Esophagus muscularis mucosa (tissue), 4 donors: ENCODE data around the gene CDADC1. TPM values are rescaled to one million over a fixed set of nuclear protein-coding genes. Genes with fewer than 3 reads are reported as not detected.
A peak's percentile ranks its signal among the peaks of the same experiment; 100 is the strongest.

ENCODE experiments used
- DNase-seq: peaks from one replicate; pipeline ENCODE4 v3.0.0-alpha.2; 2017; ENCODE audit errors: extremely low spot score
- H3K27ac ChIP-seq, 4 donors: fragments of 200-600 bp; sonication (generic); replicated peaks in 1 of 4; 1 replicate in 3 of 4; 2 replicates in 1 of 4; pipeline ENCODE4 v1.5.1; 2016 to 2019; ENCODE audit warnings: mild to moderate bottlenecking in 1 of 4
- H3K27me3 ChIP-seq, 4 donors: fragments of 200-600 bp; sonication (generic); one replicate each; pipeline versions ENCODE4 v1.5.1 to v1.6.0; 2016 to 2019
- H3K36me3 ChIP-seq, 4 donors: fragments of 200-600 bp; sonication (generic); one replicate each; pipeline ENCODE4 v1.5.1; 2016 to 2019
- H3K4me1 ChIP-seq, 4 donors: fragments of 200-600 bp; sonication (generic); one replicate each; pipeline ENCODE4 v1.5.1; 2016 to 2019
- H3K4me3 ChIP-seq, 4 donors: fragments of 200-600 bp; sonication (generic); 1 replicate in 2 of 4; 2 replicates in 2 of 4; pipeline ENCODE4 v1.5.1; 2016 to 2019; ENCODE audit warnings: mild to moderate bottlenecking in 4 of 4, moderate library complexity in 1 of 4
- H3K9me3 ChIP-seq, 4 donors: fragments of 200-600 bp; sonication (generic); 1 replicate in 3 of 4; 2 replicates in 1 of 4; pipeline ENCODE4 v1.5.1; 2016 to 2019
- CTCF ChIP-seq, 3 experiments: fragments of 200-600 bp in 2 of 3; fragments of 450-650 bp in 1 of 3; sonication (generic) in 2 of 3; IDR thresholded peaks; one replicate each; pipeline ENCODE4 v1.5.1; 2017 to 2019; ENCODE audit warnings: antibody characterized with exemption in 3 of 3, mild to moderate bottlenecking in 2 of 3, moderate library complexity in 1 of 3
- EP300 ChIP-seq: sonication (generic); formaldehyde crosslinking; IDR thresholded peaks from one replicate; pipeline ENCODE4 v1.6.1; 2017; ENCODE audit warnings: antibody characterized with exemption
- POLR2A ChIP-seq: fragments of 450-650 bp; IDR thresholded peaks from one replicate; pipeline ENCODE4 v1.6.1; 2017; ENCODE audit warnings: antibody characterized with exemption, moderate library complexity, mild to moderate bottlenecking, low read depth
- POLR2AphosphoS5 ChIP-seq, 2 donors: sonication (generic); formaldehyde crosslinking; IDR thresholded peaks; one replicate each; pipeline ENCODE4 v1.6.1; 2017; ENCODE audit warnings: antibody characterized with exemption in 2 of 2
- WGBS: methylation state at CpG from one replicate; pipeline ENCODE4 v1.1.5; 2018; 5-methylcytosine and 5-hydroxymethylcytosine counted together
- intact Hi-C: fragments of 100-400 bp; cut with DNase I; formaldehyde crosslinking; loops from one replicate; pipeline ENCODE4 v1.15.1; 2023
- total RNA-seq, 4 donors: library from RNA; depleted of rRNA; stranded (reverse); fragments of >200 nt; gene quantifications; one replicate each; pipeline versions ENCODE4 v1.1.0 to v1.2.1, GENCODE V29; 2016

Gene CDADC1
- total RNA-seq = 1 to 10 TPM; 6.2 to 7.5 (median 6.5) TPM

GRCh38 chr13:49247643-49248621, at the start of gene CDADC1:
CDADC1 (plus strand) TSS chr13:49247925; CDS start chr13:49248038, 113 bp downstream.
- intact Hi-C loops = loop anchor here (10.0 kb wide), 1 partner anchor 273 kb away; the partner anchor contains the start of gene FNDC3A
- 0% methylated on average over 30 of the region's 56 CpGs for WGBS
- peak; percentile 99 for DNase-seq
- no peaks in the 10 kb centered on the region for H3K9me3 ChIP-seq
- TF ChIP-seq EP300 = no peak
- TF ChIP-seq POLR2AphosphoS5 (IDR thresholded peaks at IDR 0.05) = peak; percentile 98 to 99
- peak; percentile 66 for TF ChIP-seq POLR2A
- TF ChIP-seq CTCF (IDR thresholded peaks at IDR 0.05) = peak in 1 of 3 experiments; percentile 27
- peak within 1 kb of the TSS; percentile 90 to 94 (median 91) for H3K27ac ChIP-seq
- peaks cover 0 to 5% (median 0%) of the 10 kb centered on the region in 4 donors for H3K36me3 ChIP-seq
- H3K4me1 ChIP-seq = peaks cover 18 to 42% (median 34%) of the 10 kb centered on the region in 4 donors
- H3K4me3 ChIP-seq = peak within 1 kb of the TSS; percentile 75 to 81 (median 79)
- no peaks in the 10 kb centered on the region for H3K27me3 ChIP-seq

- Histone ChIP-seq H3K4me3 (no peak overlapping the region), H3K4me1 (peaks cover 0 to 6% (median 0%) of the 10 kb centered on the region in 4 donors), H3K36me3 (peaks cover 28 to 70% (median 53%) of the 10 kb centered on the region in 4 donors), H3K27ac (no peak overlapping the region), H3K9me3 (no peaks in the 10 kb centered on the region), H3K27me3 (no peaks in the 10 kb centered on the region)
- DNase-seq = no peak
- intact Hi-C loops = no loop called here
- 94% methylated on average over 3 of the region's 3 CpGs for WGBS
- TF ChIP-seq POLR2AphosphoS5 (IDR thresholded peaks at IDR 0.05) (no peak), CTCF (IDR thresholded peaks at IDR 0.05) (no peak), POLR2A (no peak), EP300 (no peak)
Measured at GRCh38 chr13:49206641-49207040, 41.1 kb upstream of the CDADC1 start.

GRCh38 chr13:49208619-49209018, 39.1 kb upstream of the CDADC1 start:
- H3K9me3 ChIP-seq = no peaks in the 10 kb centered on the region
- peaks cover 18 to 51% (median 37%) of the 10 kb centered on the region in 4 donors for H3K36me3 ChIP-seq

GRCh38 chr13:49210114-49210513, 37.6 kb upstream of the CDADC1 start:
- Histone ChIP-seq H3K9me3 (no peaks in the 10 kb centered on the region), H3K27me3 (no peaks in the 10 kb centered on the region), H3K27ac (no peak overlapping the region), H3K36me3 (peaks cover 14 to 36% (median 26%) of the 10 kb centered on the region in 4 donors), H3K4me3 (no peak overlapping the region), H3K4me1 (no peaks in the 10 kb centered on the region)
- WGBS = 75% methylated on average over 1 of the region's 1 CpG
- intact Hi-C loops = no loop called here
- TF ChIP-seq CTCF (IDR thresholded peaks at IDR 0.05) = no peak
- no peak for TF ChIP-seq POLR2AphosphoS5 (IDR thresholded peaks at IDR 0.05)
- no peak for TF ChIP-seq POLR2A
- no peak for TF ChIP-seq EP300
- DNase-seq = no peak

More at GRCh38 chr13:49208619-49209018, 39.1 kb upstream of the CDADC1 start:
- Histone ChIP-seq H3K4me3 (no peak overlapping the region), H3K27me3 (no peaks in the 10 kb centered on the region), H3K4me1 (peaks cover 0 to 2% (median 0%) of the 10 kb centered on the region in 4 donors), H3K27ac (no peak overlapping the region)
- DNase-seq = no peak
- TF ChIP-seq POLR2AphosphoS5 (IDR thresholded peaks at IDR 0.05) (no peak), CTCF (IDR thresholded peaks at IDR 0.05) (no peak), POLR2A (no peak), EP300 (no peak)
- 97% methylated on average over 4 of the region's 4 CpGs for WGBS
- intact Hi-C loops = no loop called here
